BLaER1 treated with 17β-estradiol and CSF1 and Interleukin-3, amounts not matched to agents 10 nM and 100 nM (cell line): Measurements from ENCODE around the gene LUM.

Source experiments
- H3K27ac ChIP-seq, 11 experiments: shearing (Covaris generic); formaldehyde crosslinking; 2 replicates each; pipeline ENCODE4 v1.8.1; 2022
- H3K27me3 ChIP-seq, 11 experiments: shearing (Covaris generic); formaldehyde crosslinking; 2 replicates each; pipeline ENCODE4 v1.8.1; 2022
- H3K36me3 ChIP-seq, 11 experiments: shearing (Covaris generic); formaldehyde crosslinking; 2 replicates each; pipeline ENCODE4 v1.8.1; 2022
- H3K4me1 ChIP-seq, 10 experiments: shearing (Covaris generic); formaldehyde crosslinking; 2 replicates each; pipeline ENCODE4 v1.8.1; 2022
- H3K4me2 ChIP-seq, 11 experiments: shearing (Covaris generic); formaldehyde crosslinking; 2 replicates each; pipeline ENCODE4 v1.8.1; 2022
- H3K4me3 ChIP-seq, 10 experiments: shearing (Covaris generic); formaldehyde crosslinking; 2 replicates each; pipeline ENCODE4 v1.8.1; 2022
- H3K9ac ChIP-seq, 11 experiments: shearing (Covaris generic); formaldehyde crosslinking; 2 replicates each; pipeline ENCODE4 v1.8.1; 2022
- H3K9me3 ChIP-seq, 11 experiments: shearing (Covaris generic); formaldehyde crosslinking; replicated peaks in 1 of 11; 2 replicates each; pipeline ENCODE4 v1.8.1; 2022
- H4K20me1 ChIP-seq, 11 experiments: shearing (Covaris generic); formaldehyde crosslinking; 2 replicates each; pipeline ENCODE4 v1.8.1; 2022
- Cebpa-rat ChIP-seq, 11 experiments: shearing (Covaris generic); IDR thresholded peaks; 2 replicates each; pipeline ENCODE4 v1.8.1; 2022

LUM gene

GRCh38 chr12:91138337-91138920 is 27.1 kb upstream of the LUM start:
- Histone ChIP-seq H4K20me1 (no peaks in the 10 kb centered on the region), H3K9me3 (no peaks in the 10 kb centered on the region), H3K4me1 (no peaks in the 10 kb centered on the region), H3K4me3 (no peak overlapping the region), H3K27me3 (no peaks in the 10 kb centered on the region), H3K9ac (no peak overlapping the region), H3K36me3 (no peaks in the 10 kb centered on the region), H3K4me2 (no peak overlapping the region), H3K27ac (no peak overlapping the region)
- no peak for TF ChIP-seq Cebpa-rat (IDR thresholded peaks at IDR 0.05)

- Histone ChIP-seq H3K27ac (no peak overlapping the region), H4K20me1 (no peaks in the 10 kb centered on the region), H3K4me1 (no peaks in the 10 kb centered on the region), H3K36me3 (no peaks in the 10 kb centered on the region), H3K9ac (no peak overlapping the region), H3K9me3 (no peaks in the 10 kb centered on the region), H3K4me3 (no peak overlapping the region), H3K27me3 (no peaks in the 10 kb centered on the region), H3K4me2 (no peak overlapping the region)
- TF ChIP-seq Cebpa-rat (IDR thresholded peaks at IDR 0.05): no peak
These were observed 22.6 kb upstream of the LUM start for GRCh38 chr12:91133871-91134270.

- no peaks in the 10 kb centered on the region for H3K27me3 ChIP-seq
- TF ChIP-seq Cebpa-rat (IDR thresholded peaks at IDR 0.05): no peak
These were observed 18.5 kb upstream of the LUM start for GRCh38 chr12:91129662-91130362.

GRCh38 chr12:91127751-91128150 is 16.5 kb upstream of the LUM start:
- Histone ChIP-seq H3K27ac (no peak overlapping the region), H4K20me1 (no peaks in the 10 kb centered on the region), H3K9ac (no peak overlapping the region), H3K36me3 (no peaks in the 10 kb centered on the region), H3K27me3 (no peaks in the 10 kb centered on the region), H3K4me3 (no peak overlapping the region), H3K9me3 (peaks cover 0 to 9% (median 0%) of the 10 kb centered on the region in 11 experiments; a peak in 2 of 22 replicates), H3K4me2 (no peak overlapping the region), H3K4me1 (no peaks in the 10 kb centered on the region)
- TF ChIP-seq Cebpa-rat (IDR thresholded peaks at IDR 0.05): no peak

More at GRCh38 chr12:91129662-91130362, 18.5 kb upstream of the LUM start:
- Histone ChIP-seq H3K9me3 (peaks cover 0 to 9% (median 0%) of the 10 kb centered on the region in 11 experiments; a peak in 2 of 22 replicates), H4K20me1 (no peaks in the 10 kb centered on the region), H3K4me3 (no peak overlapping the region), H3K4me2 (no peak overlapping the region), H3K9ac (no peak overlapping the region), H3K27ac (no peak overlapping the region), H3K36me3 (no peaks in the 10 kb centered on the region), H3K4me1 (no peaks in the 10 kb centered on the region)

- peaks cover 0 to 9% (median 0%) of the 10 kb centered on the region in 11 experiments; a peak in 2 of 22 replicates for H3K9me3 ChIP-seq
- H3K27ac ChIP-seq: no peak overlapping the region
- no peak overlapping the region for H3K4me2 ChIP-seq
- H4K20me1 ChIP-seq: no peaks in the 10 kb centered on the region
- no peak overlapping the region for H3K9ac ChIP-seq
- no peak overlapping the region for H3K4me3 ChIP-seq
- H3K27me3 ChIP-seq: no peaks in the 10 kb centered on the region
- no peak for TF ChIP-seq Cebpa-rat (IDR thresholded peaks at IDR 0.05)
- no peaks in the 10 kb centered on the region for H3K36me3 ChIP-seq
- no peaks in the 10 kb centered on the region for H3K4me1 ChIP-seq
These were observed 16.0 kb upstream of the LUM start for GRCh38 chr12:91127306-91127705.

GRCh38 chr12:91126516-91126915 is 15.2 kb upstream of the LUM start:
- Histone ChIP-seq H3K4me2 (no peak overlapping the region), H3K9me3 (peaks cover 0 to 9% (median 0%) of the 10 kb centered on the region in 11 experiments; a peak in 2 of 22 replicates), H3K4me3 (no peak overlapping the region), H4K20me1 (no peaks in the 10 kb centered on the region), H3K27ac (no peak overlapping the region), H3K9ac (no peak overlapping the region), H3K4me1 (no peaks in the 10 kb centered on the region), H3K36me3 (no peaks in the 10 kb centered on the region), H3K27me3 (no peaks in the 10 kb centered on the region)
- no peak for TF ChIP-seq Cebpa-rat (IDR thresholded peaks at IDR 0.05)

GRCh38 chr12:91123236-91123916 is 12.1 kb upstream of the LUM start:
- H3K4me1 ChIP-seq: no peaks in the 10 kb centered on the region
- no peaks in the 10 kb centered on the region for H3K36me3 ChIP-seq
- no peak overlapping the region for H3K4me3 ChIP-seq
- H4K20me1 ChIP-seq: no peaks in the 10 kb centered on the region
- H3K9me3 ChIP-seq: peaks cover 0 to 9% (median 0%) of the 10 kb centered on the region in 11 experiments; a peak in 2 of 22 replicates
- no peak for TF ChIP-seq Cebpa-rat (IDR thresholded peaks at IDR 0.05)
- H3K27me3 ChIP-seq: no peaks in the 10 kb centered on the region
- no peak overlapping the region for H3K4me2 ChIP-seq
- no peak overlapping the region for H3K9ac ChIP-seq
- no peak overlapping the region for H3K27ac ChIP-seq

- H3K9ac ChIP-seq: no peak overlapping the region
- H3K27me3 ChIP-seq: no peaks in the 10 kb centered on the region
- H3K4me2 ChIP-seq: no peak overlapping the region
- peaks cover 0 to 8% (median 0%) of the 10 kb centered on the region in 11 experiments; a peak in 2 of 22 replicates for H3K9me3 ChIP-seq
- no peak for TF ChIP-seq Cebpa-rat (IDR thresholded peaks at IDR 0.05)
- no peak overlapping the region for H3K27ac ChIP-seq
- no peak overlapping the region for H3K4me3 ChIP-seq
- no peaks in the 10 kb centered on the region for H3K36me3 ChIP-seq
- H3K4me1 ChIP-seq: no peaks in the 10 kb centered on the region
- no peaks in the 10 kb centered on the region for H4K20me1 ChIP-seq
These were observed 9.5 kb upstream of the LUM start for GRCh38 chr12:91120781-91121180.

- no peaks in the 10 kb centered on the region for H3K4me1 ChIP-seq
- TF ChIP-seq Cebpa-rat (IDR thresholded peaks at IDR 0.05): no peak
These were observed 7.8 kb upstream of the LUM start for GRCh38 chr12:91119089-91119488.

More at GRCh38 chr12:91119089-91119488, 7.8 kb upstream of the LUM start:
- H3K27ac ChIP-seq: no peak overlapping the region
- no peaks in the 10 kb centered on the region for H3K9me3 ChIP-seq
- H3K4me3 ChIP-seq: no peak overlapping the region
- no peak overlapping the region for H3K4me2 ChIP-seq
- H3K27me3 ChIP-seq: no peaks in the 10 kb centered on the region
- no peak overlapping the region for H3K9ac ChIP-seq
- no peaks in the 10 kb centered on the region for H3K36me3 ChIP-seq
- no peaks in the 10 kb centered on the region for H4K20me1 ChIP-seq
